ENCODE data around the gene TULP4.

The TULP4 gene

DNA sequence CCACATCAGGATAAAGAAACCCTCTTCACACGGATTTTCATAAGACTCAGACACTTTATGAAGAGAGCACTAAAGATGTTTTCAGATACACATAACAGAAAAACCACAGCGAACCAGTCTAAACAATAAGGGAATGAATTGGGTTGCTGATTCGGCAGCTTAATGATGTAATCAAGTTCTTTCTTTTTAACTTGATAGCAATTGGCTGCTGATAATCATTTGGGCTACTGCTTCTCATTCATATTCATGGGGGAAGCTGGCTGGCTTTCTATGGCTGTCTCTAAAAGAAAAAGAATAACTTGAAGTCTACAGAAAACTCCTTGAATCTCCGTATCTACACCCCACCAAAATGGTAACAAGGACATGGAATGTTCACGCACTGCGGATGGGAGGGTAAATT lies 227.6 kb downstream of the TULP4 start:
- Histone ChIP-seq H3K36me3 (ENCODE audit: control insufficient read depth in 2 of 2, insufficient read depth in 1 of 2, low read length in 2 of 2) (no peaks in the 10 kb centered on the region), H3K27ac (ENCODE audit: extremely low read depth, low read depth, low read length) (no peak overlapping the region), H3K9me3 (ENCODE audit: control insufficient read depth, insufficient read depth, low read depth, low read length) (no peaks in the 10 kb centered on the region), H3K4me1 (ENCODE audit: control insufficient read depth, insufficient read depth, low read length) (no peaks in the 10 kb centered on the region; the same call in 1 of the 2 replicates), H3K4me3 (ENCODE audit: low read depth, low read length) (no peak overlapping the region)
- TF ChIP-seq, protein P1, sequence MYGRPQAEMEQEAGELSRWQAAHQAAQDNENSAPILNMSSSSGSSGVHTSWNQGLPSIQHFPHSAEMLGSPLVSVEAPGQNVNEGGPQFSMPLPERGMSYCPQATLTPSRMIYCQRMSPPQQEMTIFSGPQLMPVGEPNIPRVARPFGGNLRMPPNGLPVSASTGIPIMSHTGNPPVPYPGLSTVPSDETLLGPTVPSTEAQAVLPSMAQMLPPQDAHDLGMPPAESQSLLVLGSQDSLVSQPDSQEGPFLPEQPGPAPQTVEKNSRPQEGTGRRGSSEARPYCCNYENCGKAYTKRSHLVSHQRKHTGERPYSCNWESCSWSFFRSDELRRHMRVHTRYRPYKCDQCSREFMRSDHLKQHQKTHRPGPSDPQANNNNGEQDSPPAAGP (tag by site-specific recombination; IDR thresholded peaks at IDR 0.05) = no peak
- TF ChIP-seq ZBTB21 (tag by site-specific recombination; IDR thresholded peaks at IDR 0.05) = no peak
- TF ChIP-seq, protein P2, sequence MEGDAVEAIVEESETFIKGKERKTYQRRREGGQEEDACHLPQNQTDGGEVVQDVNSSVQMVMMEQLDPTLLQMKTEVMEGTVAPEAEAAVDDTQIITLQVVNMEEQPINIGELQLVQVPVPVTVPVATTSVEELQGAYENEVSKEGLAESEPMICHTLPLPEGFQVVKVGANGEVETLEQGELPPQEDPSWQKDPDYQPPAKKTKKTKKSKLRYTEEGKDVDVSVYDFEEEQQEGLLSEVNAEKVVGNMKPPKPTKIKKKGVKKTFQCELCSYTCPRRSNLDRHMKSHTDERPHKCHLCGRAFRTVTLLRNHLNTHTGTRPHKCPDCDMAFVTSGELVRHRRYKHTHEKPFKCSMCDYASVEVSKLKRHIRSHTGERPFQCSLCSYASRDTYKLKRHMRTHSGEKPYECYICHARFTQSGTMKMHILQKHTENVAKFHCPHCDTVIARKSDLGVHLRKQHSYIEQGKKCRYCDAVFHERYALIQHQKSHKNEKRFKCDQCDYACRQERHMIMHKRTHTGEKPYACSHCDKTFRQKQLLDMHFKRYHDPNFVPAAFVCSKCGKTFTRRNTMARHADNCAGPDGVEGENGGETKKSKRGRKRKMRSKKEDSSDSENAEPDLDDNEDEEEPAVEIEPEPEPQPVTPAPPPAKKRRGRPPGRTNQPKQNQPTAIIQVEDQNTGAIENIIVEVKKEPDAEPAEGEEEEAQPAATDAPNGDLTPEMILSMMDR (tag by site-specific recombination; IDR thresholded peaks at IDR 0.05) = no peak
- TF ChIP-seq, protein P3, sequence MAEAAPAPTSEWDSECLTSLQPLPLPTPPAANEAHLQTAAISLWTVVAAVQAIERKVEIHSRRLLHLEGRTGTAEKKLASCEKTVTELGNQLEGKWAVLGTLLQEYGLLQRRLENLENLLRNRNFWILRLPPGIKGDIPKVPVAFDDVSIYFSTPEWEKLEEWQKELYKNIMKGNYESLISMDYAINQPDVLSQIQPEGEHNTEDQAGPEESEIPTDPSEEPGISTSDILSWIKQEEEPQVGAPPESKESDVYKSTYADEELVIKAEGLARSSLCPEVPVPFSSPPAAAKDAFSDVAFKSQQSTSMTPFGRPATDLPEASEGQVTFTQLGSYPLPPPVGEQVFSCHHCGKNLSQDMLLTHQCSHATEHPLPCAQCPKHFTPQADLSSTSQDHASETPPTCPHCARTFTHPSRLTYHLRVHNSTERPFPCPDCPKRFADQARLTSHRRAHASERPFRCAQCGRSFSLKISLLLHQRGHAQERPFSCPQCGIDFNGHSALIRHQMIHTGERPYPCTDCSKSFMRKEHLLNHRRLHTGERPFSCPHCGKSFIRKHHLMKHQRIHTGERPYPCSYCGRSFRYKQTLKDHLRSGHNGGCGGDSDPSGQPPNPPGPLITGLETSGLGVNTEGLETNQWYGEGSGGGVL (tag by site-specific recombination; IDR thresholded peaks at IDR 0.05) = no peak
- ChIA-PET CTCF (interaction anchor here (0.6 to 3.3 kb wide), 6 partner anchors 11 to 319 kb away, joined by 3 to 15 read pairs (median 4); no protein-coding TSS in a partner anchor), POLR2A (no interaction called here)

DNA sequence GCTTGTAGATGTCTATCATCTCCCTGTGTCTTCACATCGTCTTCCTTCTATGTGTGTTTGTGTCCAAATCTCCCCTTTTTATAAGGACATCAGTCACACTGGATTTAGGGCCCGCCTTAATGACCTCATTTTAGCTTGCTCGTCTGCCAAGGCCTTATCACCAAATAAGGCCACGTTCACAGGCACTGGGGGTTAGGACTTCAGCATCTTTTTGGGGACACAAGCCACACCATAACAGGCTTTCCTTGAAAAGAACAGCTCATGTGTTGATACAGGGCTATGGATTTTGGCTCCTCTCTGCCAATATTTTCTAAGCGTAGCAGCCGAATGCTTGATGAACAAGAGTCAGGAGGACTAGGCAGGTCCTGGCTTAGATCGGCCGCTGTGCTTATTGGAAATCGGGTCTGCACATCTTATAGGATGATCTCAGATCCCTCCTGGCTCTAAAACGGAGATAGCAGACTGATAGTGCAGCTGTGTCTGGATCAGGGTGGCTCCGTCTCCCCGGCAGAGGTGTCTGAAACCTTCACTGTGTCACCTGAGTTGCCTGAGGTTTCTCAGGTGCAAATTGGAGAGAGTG lies 231.4 kb downstream of the TULP4 start:
- Histone ChIP-seq H3K9me3 (ENCODE audit: control insufficient read depth, insufficient read depth, low read depth, low read length) (no peaks in the 10 kb centered on the region), H3K4me1 (ENCODE audit: control insufficient read depth, insufficient read depth, low read length) (no peaks in the 10 kb centered on the region; the same call in 1 of the 2 replicates), H3K36me3 (ENCODE audit: control insufficient read depth in 2 of 2, insufficient read depth in 1 of 2, low read length in 2 of 2) (no peaks in the 10 kb centered on the region), H3K4me3 (ENCODE audit: low read depth, low read length) (no peak overlapping the region), H3K27ac (ENCODE audit: extremely low read depth, low read depth, low read length) (no peak overlapping the region)
- TF ChIP-seq ZNF132 (tag by site-specific recombination; IDR thresholded peaks at IDR 0.05; ENCODE audit: borderline replicate concordance) (no peak), RBAK (tag by site-specific recombination; IDR thresholded peaks at IDR 0.05) (no peak), BCL11A (tag by site-specific recombination; IDR thresholded peaks at IDR 0.05; ENCODE audit: low read depth) (no peak), ZNF514 (tag by site-specific recombination; IDR thresholded peaks at IDR 0.05) (no peak), ZNF366 (tag by site-specific recombination; conservative IDR thresholded peaks at IDR 0.05) (no peak)
- TF ChIP-seq, protein P4, sequence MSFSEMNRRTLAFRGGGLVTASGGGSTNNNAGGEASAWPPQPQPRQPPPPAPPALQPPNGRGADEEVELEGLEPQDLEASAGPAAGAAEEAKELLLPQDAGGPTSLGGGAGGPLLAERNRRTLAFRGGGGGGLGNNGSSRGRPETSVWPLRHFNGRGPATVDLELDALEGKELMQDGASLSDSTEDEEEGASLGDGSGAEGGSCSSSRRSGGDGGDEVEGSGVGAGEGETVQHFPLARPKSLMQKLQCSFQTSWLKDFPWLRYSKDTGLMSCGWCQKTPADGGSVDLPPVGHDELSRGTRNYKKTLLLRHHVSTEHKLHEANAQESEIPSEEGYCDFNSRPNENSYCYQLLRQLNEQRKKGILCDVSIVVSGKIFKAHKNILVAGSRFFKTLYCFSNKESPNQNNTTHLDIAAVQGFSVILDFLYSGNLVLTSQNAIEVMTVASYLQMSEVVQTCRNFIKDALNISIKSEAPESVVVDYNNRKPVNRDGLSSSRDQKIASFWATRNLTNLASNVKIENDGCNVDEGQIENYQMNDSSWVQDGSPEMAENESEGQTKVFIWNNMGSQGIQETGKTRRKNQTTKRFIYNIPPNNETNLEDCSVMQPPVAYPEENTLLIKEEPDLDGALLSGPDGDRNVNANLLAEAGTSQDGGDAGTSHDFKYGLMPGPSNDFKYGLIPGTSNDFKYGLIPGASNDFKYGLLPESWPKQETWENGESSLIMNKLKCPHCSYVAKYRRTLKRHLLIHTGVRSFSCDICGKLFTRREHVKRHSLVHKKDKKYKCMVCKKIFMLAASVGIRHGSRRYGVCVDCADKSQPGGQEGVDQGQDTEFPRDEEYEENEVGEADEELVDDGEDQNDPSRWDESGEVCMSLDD (tag by site-specific recombination; IDR thresholded peaks at IDR 0.05) = no peak
- TF ChIP-seq, protein P5, sequence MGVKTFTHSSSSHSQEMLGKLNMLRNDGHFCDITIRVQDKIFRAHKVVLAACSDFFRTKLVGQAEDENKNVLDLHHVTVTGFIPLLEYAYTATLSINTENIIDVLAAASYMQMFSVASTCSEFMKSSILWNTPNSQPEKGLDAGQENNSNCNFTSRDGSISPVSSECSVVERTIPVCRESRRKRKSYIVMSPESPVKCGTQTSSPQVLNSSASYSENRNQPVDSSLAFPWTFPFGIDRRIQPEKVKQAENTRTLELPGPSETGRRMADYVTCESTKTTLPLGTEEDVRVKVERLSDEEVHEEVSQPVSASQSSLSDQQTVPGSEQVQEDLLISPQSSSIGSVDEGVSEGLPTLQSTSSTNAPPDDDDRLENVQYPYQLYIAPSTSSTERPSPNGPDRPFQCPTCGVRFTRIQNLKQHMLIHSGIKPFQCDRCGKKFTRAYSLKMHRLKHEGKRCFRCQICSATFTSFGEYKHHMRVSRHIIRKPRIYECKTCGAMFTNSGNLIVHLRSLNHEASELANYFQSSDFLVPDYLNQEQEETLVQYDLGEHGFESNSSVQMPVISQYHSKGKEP (tag by site-specific recombination; IDR thresholded peaks at IDR 0.05) = no peak
- TF ChIP-seq, protein P6, sequence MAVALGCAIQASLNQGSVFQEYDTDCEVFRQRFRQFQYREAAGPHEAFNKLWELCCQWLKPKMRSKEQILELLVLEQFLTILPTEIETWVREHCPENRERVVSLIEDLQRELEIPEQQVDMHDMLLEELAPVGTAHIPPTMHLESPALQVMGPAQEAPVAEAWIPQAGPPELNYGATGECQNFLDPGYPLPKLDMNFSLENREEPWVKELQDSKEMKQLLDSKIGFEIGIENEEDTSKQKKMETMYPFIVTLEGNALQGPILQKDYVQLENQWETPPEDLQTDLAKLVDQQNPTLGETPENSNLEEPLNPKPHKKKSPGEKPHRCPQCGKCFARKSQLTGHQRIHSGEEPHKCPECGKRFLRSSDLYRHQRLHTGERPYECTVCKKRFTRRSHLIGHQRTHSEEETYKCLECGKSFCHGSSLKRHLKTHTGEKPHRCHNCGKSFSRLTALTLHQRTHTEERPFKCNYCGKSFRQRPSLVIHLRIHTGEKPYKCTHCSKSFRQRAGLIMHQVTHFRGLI (tag by site-specific recombination; IDR thresholded peaks at IDR 0.05) = no peak
- TF ChIP-seq, protein P7, sequence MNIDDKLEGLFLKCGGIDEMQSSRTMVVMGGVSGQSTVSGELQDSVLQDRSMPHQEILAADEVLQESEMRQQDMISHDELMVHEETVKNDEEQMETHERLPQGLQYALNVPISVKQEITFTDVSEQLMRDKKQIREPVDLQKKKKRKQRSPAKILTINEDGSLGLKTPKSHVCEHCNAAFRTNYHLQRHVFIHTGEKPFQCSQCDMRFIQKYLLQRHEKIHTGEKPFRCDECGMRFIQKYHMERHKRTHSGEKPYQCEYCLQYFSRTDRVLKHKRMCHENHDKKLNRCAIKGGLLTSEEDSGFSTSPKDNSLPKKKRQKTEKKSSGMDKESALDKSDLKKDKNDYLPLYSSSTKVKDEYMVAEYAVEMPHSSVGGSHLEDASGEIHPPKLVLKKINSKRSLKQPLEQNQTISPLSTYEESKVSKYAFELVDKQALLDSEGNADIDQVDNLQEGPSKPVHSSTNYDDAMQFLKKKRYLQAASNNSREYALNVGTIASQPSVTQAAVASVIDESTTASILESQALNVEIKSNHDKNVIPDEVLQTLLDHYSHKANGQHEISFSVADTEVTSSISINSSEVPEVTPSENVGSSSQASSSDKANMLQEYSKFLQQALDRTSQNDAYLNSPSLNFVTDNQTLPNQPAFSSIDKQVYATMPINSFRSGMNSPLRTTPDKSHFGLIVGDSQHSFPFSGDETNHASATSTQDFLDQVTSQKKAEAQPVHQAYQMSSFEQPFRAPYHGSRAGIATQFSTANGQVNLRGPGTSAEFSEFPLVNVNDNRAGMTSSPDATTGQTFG (tag by site-specific recombination; IDR thresholded peaks at IDR 0.05; ENCODE audit: borderline replicate concordance) = no peak
- POLR2A ChIA-PET = interaction anchor here (1.0 kb wide), 1 partner anchor 384 kb away, joined by 3 read pairs; no protein-coding TSS in a partner anchor
- CTCF ChIA-PET = interaction anchor here (0.7 kb wide), 1 partner anchor 12 kb away, joined by 3 read pairs; no protein-coding TSS in a partner anchor

All from HEK293 (cell line).